DND-41 (cell line): ENCODE measurements around the gene EID3.

Experiments
- CTCF ChIP-seq: IDR thresholded peaks from 2 replicates; pipeline ENCODE4 v1.5.1; 2012; ENCODE audit warnings: borderline replicate concordance, low read length, moderate library complexity, mild to moderate bottlenecking; ENCODE audit not compliant: poor library complexity, severe bottlenecking; ENCODE audit errors: extremely low read depth
- EZH2 ChIP-seq: IDR thresholded peaks from 3 replicates; pipeline ENCODE4 v1.6.1; 2012; ENCODE audit warnings: borderline replicate concordance, low read depth, mild to moderate bottlenecking, moderate library complexity, low read length, inconsistent platforms; ENCODE audit not compliant: severe bottlenecking

- TF ChIP-seq EZH2: no peak
- no peak for TF ChIP-seq CTCF
These were observed 31.0 kb downstream of the EID3 start for GRCh38 chr12:104334581-104334980.
